Mesothelial cell of epicardium (in vitro differentiated cells): ENCODE results near the gene SORCS3. TPM values are rescaled to one million over a fixed set of nuclear protein-coding genes. Genes with fewer than 3 reads are reported as not detected.

Experiments used
- DNase-seq, 2 experiments: peaks; one replicate each; pipeline ENCODE4 v3.0.0; 2021; ENCODE audit warnings: low spot score in 2 of 2; ENCODE audit not compliant: unreplicated experiment in 2 of 2
- H3K27ac Mint-ChIP-seq: 2 replicates; pipeline ENCODE4 v1.8.0; 2021; ENCODE audit warnings: mixed read lengths
- H3K27me3 Mint-ChIP-seq: 2 replicates; pipeline ENCODE4 v1.8.0; 2021; ENCODE audit warnings: low read depth, mixed read lengths
- H3K36me3 Mint-ChIP-seq: 2 replicates; pipeline ENCODE4 v1.8.0; 2021; ENCODE audit warnings: mixed read lengths
- H3K4me1 Mint-ChIP-seq: 2 replicates; pipeline ENCODE4 v1.8.0; 2021; ENCODE audit warnings: mixed read lengths
- H3K4me3 Mint-ChIP-seq: 2 replicates; pipeline ENCODE4 v1.8.0; 2021; ENCODE audit warnings: mild to moderate bottlenecking, moderate library complexity, mixed read lengths
- H3K9me3 Mint-ChIP-seq: 2 replicates; pipeline ENCODE4 v1.8.0; 2021; ENCODE audit warnings: mixed read lengths
- total RNA-seq: library from RNA; stranded (reverse); gene quantifications from 3 replicates; pipeline ENCODE4 v1.2.1, GENCODE V29; 2021
- TF ChIP-seq, protein P1 (sequence below): fragments of 200-600 bp; sonication (generic); IDR thresholded peaks from one replicate; pipeline ENCODE4 v1.5.0; 2021; ENCODE audit warnings: antibody characterized with exemption; ENCODE audit not compliant: unreplicated experiment

SORCS3 gene
- total RNA-seq, 1 donor from 2014 or later = 0.04 TPM

DNA sequence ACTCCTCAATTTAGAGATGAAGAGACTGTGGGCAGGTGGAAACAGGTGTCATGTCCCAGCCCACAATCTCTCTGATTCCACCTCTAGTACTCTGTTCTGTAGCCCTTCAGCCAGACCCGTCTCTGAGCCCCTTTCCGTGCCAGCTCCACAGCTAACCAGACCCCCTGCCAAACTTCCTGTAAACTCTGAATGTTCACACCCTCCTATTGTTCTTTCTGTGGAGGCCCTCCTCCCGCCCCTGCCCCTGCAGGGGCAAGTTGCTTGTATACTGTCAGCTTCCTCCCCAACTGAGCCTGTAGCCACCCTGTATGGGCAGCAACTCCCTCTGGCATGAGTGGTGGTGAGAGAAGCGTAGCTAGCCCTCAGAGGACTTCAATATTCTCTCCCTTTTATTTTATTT, 520.7 kb downstream of the SORCS3 start:
- Mint-ChIP-seq H3K4me3 (no peak overlapping the region), H3K9me3 (peaks cover 5% of the 10 kb centered on the region), H3K36me3 (no peaks in the 10 kb centered on the region), H3K27ac (no peak overlapping the region), H3K27me3 (peaks cover 43% of the 10 kb centered on the region), H3K4me1 (no peaks in the 10 kb centered on the region)
- DNase-seq = no peak
- TF ChIP-seq, protein P1, sequence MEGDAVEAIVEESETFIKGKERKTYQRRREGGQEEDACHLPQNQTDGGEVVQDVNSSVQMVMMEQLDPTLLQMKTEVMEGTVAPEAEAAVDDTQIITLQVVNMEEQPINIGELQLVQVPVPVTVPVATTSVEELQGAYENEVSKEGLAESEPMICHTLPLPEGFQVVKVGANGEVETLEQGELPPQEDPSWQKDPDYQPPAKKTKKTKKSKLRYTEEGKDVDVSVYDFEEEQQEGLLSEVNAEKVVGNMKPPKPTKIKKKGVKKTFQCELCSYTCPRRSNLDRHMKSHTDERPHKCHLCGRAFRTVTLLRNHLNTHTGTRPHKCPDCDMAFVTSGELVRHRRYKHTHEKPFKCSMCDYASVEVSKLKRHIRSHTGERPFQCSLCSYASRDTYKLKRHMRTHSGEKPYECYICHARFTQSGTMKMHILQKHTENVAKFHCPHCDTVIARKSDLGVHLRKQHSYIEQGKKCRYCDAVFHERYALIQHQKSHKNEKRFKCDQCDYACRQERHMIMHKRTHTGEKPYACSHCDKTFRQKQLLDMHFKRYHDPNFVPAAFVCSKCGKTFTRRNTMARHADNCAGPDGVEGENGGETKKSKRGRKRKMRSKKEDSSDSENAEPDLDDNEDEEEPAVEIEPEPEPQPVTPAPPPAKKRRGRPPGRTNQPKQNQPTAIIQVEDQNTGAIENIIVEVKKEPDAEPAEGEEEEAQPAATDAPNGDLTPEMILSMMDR = no peak

DNA sequence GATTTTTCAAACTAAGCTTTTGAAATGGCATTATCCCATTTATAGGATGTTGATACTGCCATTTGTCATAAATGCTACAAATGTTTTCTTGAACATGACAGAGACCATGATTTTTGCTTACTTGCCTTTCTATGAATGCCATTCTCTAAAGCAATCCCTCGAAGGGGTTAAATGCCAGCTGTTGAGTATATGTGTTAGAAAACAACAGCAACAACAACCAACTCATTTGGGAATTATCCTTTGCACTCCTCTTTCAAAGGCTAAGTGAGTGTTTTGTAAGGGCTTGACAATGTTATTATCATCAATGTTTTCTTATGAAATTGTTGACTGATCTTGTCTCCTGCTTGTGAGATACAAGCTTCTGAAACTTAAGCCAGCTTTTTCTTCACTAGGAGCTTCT, 529.4 kb downstream of the SORCS3 start:
- Mint-ChIP-seq H3K36me3 (no peaks in the 10 kb centered on the region), H3K27ac (no peak overlapping the region), H3K27me3 (peaks cover 35% of the 10 kb centered on the region), H3K4me1 (no peaks in the 10 kb centered on the region), H3K4me3 (no peak overlapping the region), H3K9me3 (peaks cover 5% of the 10 kb centered on the region)
- DNase-seq = no peak
- TF ChIP-seq, protein P1 = no peak

DNA sequence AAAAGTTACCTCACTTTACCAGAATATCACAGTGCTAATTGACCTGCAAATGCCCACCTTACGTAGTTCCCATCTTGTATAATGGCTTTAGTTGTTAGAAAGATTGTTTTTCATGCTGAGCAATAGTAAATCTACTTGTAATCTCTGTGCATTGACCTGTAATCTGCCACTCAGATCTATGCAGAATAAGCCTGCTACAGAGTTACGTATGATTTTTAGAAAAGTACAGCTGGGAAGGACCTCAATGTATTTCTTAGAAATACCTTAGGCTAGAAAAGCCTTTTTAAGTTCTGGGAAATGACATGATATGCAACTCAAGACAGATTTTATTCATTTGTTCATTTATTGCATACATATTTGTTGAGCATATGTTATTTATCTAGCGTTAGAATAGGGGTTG, 530.9 kb downstream of the SORCS3 start:
- H3K9me3 Mint-ChIP-seq = no peaks in the 10 kb centered on the region
- DNase-seq = no peak
- no peaks in the 10 kb centered on the region for H3K4me1 Mint-ChIP-seq
- no peak overlapping the region for H3K27ac Mint-ChIP-seq
- no peak overlapping the region for H3K4me3 Mint-ChIP-seq
- H3K27me3 Mint-ChIP-seq = peaks cover 28% of the 10 kb centered on the region
- H3K36me3 Mint-ChIP-seq = no peaks in the 10 kb centered on the region
- TF ChIP-seq, protein P1 = no peak

DNA sequence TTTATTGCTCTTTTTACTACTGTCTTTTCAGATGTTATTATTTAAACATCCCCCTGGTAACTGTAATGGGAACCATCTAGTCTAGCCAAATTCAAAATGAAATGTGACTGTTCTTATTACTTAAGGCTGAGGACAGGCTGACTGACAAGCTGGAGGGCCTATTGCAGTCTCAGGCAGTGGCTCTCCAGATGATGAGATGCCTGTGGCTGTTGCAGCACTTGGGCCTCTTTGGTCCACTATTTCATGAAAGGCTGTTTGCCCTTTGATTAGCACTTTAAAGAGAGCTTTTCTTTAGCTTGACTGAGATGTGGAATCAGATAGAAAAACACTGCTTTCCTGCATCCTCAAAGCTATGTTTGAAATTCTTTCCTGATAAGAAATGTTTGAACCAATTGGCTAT, 540.5 kb downstream of the SORCS3 start:
- H3K27me3 Mint-ChIP-seq = peaks cover 5% of the 10 kb centered on the region

DNA sequence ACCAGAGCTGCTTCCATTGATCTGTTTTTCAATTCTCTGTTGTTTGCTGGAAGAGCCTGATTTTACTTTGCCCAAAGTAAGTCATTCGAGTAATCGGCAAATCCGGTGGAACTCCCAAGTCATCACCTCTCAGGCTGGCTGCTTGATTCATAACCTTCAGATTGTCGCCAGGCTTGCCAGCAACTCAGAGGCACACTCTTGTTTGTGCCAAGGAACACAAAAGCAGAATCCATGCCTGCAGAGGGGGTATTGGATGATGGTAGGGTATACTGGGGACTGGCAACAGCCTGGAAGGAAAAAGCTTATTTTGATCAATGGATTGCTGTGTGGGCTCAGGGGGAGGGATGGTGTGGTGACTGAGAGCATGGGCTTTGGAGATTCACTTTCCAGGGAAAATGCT, 542.4 kb downstream of the SORCS3 start:
- no peak for DNase-seq
- no peaks in the 10 kb centered on the region for H3K36me3 Mint-ChIP-seq
- H3K9me3 Mint-ChIP-seq = no peaks in the 10 kb centered on the region
- no peak overlapping the region for H3K4me3 Mint-ChIP-seq
- H3K27ac Mint-ChIP-seq = no peak overlapping the region
- H3K4me1 Mint-ChIP-seq = no peaks in the 10 kb centered on the region
- H3K27me3 Mint-ChIP-seq = peaks cover 5% of the 10 kb centered on the region
- TF ChIP-seq, protein P1 = no peak

More for the DNA sequence above, 540.5 kb downstream of the SORCS3 start:
- Mint-ChIP-seq H3K36me3 (no peaks in the 10 kb centered on the region), H3K9me3 (no peaks in the 10 kb centered on the region), H3K4me1 (no peaks in the 10 kb centered on the region), H3K4me3 (no peak overlapping the region), H3K27ac (no peak overlapping the region)
- TF ChIP-seq, protein P1 = no peak
- DNase-seq = no peak

DNA sequence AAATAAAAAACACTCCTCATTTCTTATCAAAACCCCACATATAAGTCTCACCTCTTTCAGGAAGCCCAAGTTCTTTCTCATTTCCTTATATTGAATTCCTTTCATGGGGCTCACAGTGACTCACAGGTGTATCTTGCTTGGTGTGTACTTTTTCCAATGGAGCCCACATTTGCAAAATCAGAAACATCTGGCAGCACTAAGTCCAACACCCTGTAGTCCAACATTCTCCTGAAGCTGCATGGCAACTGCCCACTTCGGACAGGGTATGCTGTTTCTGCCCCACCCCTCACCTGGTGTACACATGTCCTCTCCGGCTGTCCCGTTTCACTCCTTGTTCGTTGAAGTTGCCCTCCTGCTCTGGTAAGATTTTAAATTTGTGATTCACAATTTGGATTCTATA, 544.1 kb downstream of the SORCS3 start:
- DNase-seq = no peak
- peaks cover 12% of the 10 kb centered on the region for H3K27me3 Mint-ChIP-seq
- TF ChIP-seq, protein P1 = no peak
- no peaks in the 10 kb centered on the region for H3K9me3 Mint-ChIP-seq
- no peak overlapping the region for H3K4me3 Mint-ChIP-seq
- H3K36me3 Mint-ChIP-seq = no peaks in the 10 kb centered on the region
- H3K4me1 Mint-ChIP-seq = no peaks in the 10 kb centered on the region
- no peak overlapping the region for H3K27ac Mint-ChIP-seq
